HCT116 (cell line): ENCODE measurements around the gene CLCA4.

Experiments
- CTCF ChIP-seq, 3 experiments: fragments of 200-600 bp in 1 of 3; sonication (generic) in 1 of 3; IDR thresholded peaks in 2 of 3; conservative IDR thresholded peaks in 1 of 3; 2 replicates each; pipeline ENCODE4 v1.5.1; 2012 to 2017; ENCODE audit warnings: low read depth in 2 of 3, low read length in 2 of 3, antibody characterized with exemption in 1 of 3, borderline replicate concordance in 1 of 3, control low read depth in 1 of 3, mild to moderate bottlenecking in 1 of 3, mixed read lengths in 1 of 3, mixed run types in 1 of 3, moderate library complexity in 1 of 3; ENCODE audit not compliant: insufficient read depth in 1 of 3
- EZH2 ChIP-seq: fragments of 200-600 bp; sonication (generic); IDR thresholded peaks from 2 replicates; pipeline ENCODE4 v1.6.1; 2017; ENCODE audit warnings: antibody characterized with exemption, mixed run types

GRCh38 chr1:86537928-86538695 is 8.8 kb upstream of the CLCA4 start:
- TF ChIP-seq CTCF (IDR thresholded peaks at IDR 0.05 in 2 of 3, conservative IDR thresholded peaks at IDR 0.05 in 1 of 3; ENCODE audit: borderline replicate concordance in 1 of 3, insufficient read depth in 1 of 3, low read depth in 2 of 3, low read length in 2 of 3) (no peak), EZH2 (no peak)
